Sigmoid colon (tissue), 7 donors: Measurements from ENCODE around the gene CCDC138. TPM values are rescaled to one million over a fixed set of nuclear protein-coding genes. Genes with fewer than 3 reads are reported as not detected.

Source experiments
- DNase-seq: peaks from one replicate; pipeline ENCODE4 v3.0.0-alpha.2; 2019
- H3K27ac ChIP-seq, 4 donors: fragments of 200-600 bp; sonication (generic); one replicate each; pipeline ENCODE4 v1.5.1; 2016 to 2019; ENCODE audit warnings: mild to moderate bottlenecking in 1 of 4
- H3K27me3 ChIP-seq, 3 donors: fragments of 200-600 bp; sonication (generic); one replicate each; pipeline ENCODE4 v1.5.1; 2019; ENCODE audit warnings: mild to moderate bottlenecking in 1 of 3
- H3K36me3 ChIP-seq, 4 donors: fragments of 200-600 bp; sonication (generic); one replicate each; pipeline ENCODE4 v1.5.1; 2016 to 2019
- H3K4me1 ChIP-seq, 4 donors: fragments of 200-600 bp; sonication (generic); one replicate each; pipeline ENCODE4 v1.5.1; 2017 to 2019
- H3K4me3 ChIP-seq, 4 donors: fragments of 200-600 bp; sonication (generic); one replicate each; pipeline ENCODE4 v1.5.1; 2017 to 2019; ENCODE audit warnings: mild to moderate bottlenecking in 2 of 4, moderate library complexity in 1 of 4
- H3K9me3 ChIP-seq, 4 donors: fragments of 200-600 bp in 3 of 4; sonication (generic) in 3 of 4; one replicate each; pipeline versions ENCODE4 v1.5.1 to v1.6.1; 2013 to 2019
- EP300 ChIP-seq, 4 donors: sonication (generic); formaldehyde crosslinking; IDR thresholded peaks; one replicate each; pipeline ENCODE4 v1.6.1; 2017; ENCODE audit warnings: antibody characterized with exemption in 4 of 4
- POLR2A ChIP-seq, 2 donors: fragments of 450-650 bp; IDR thresholded peaks; one replicate each; pipeline ENCODE4 v1.6.1; 2016; ENCODE audit warnings: antibody characterized with exemption in 2 of 2, mild to moderate bottlenecking in 2 of 2, moderate library complexity in 2 of 2
- POLR2AphosphoS5 ChIP-seq, 4 donors: sonication (generic); formaldehyde crosslinking; IDR thresholded peaks; one replicate each; pipeline ENCODE4 v1.6.1; 2017; ENCODE audit warnings: antibody characterized with exemption in 4 of 4
- WGBS, 2 donors: extraction: QIAGEN DNeasy Blood & Tissue Kit; methylation state at CpG; one replicate each; pipeline ENCODE4 v1.1.7; 2013; 5-methylcytosine and 5-hydroxymethylcytosine counted together
- intact Hi-C: fragments of 100-400 bp; cut with DNase I; formaldehyde crosslinking; loops from one replicate; pipeline ENCODE4 v1.15.1; 2023
- polyA plus RNA-seq, 3 donors: library from polyadenylated mRNA; stranded (reverse); fragments of 200-250 nt; gene quantifications; one replicate each; pipeline ENCODE4 v1.2.3, GENCODE V29; 2013
- small RNA-seq, 3 donors: library from RNA; depleted of rRNA; stranded (forward); fragments of <200 nt; gene quantifications; one replicate each; pipeline ENCODE3, GENCODE V24; 2016
- total RNA-seq, 4 donors: library from RNA; depleted of rRNA; stranded (reverse); fragments of >200 nt; gene quantifications; one replicate each; pipeline ENCODE4 v1.1.0, GENCODE V29; 2016
- TF ChIP-seq, protein P1 (sequence below), 4 experiments: fragments of 450-650 bp in 3 of 4; fragments of 200-600 bp in 1 of 4; IDR thresholded peaks; one replicate each; pipeline ENCODE4 v1.5.1; 2016 to 2019; ENCODE audit warnings: antibody characterized with exemption in 4 of 4, mild to moderate bottlenecking in 3 of 4, moderate library complexity in 2 of 4
- donor health status: healthy with polysubstance abuse.
- donor health status: Bipolar disorder and iron deficiency.
- donor health status: healthy.

CCDC138 gene
- total and polyA plus RNA-seq, 7 donors = 1.8 to 4.2 (median 3.1) TPM

DNA sequence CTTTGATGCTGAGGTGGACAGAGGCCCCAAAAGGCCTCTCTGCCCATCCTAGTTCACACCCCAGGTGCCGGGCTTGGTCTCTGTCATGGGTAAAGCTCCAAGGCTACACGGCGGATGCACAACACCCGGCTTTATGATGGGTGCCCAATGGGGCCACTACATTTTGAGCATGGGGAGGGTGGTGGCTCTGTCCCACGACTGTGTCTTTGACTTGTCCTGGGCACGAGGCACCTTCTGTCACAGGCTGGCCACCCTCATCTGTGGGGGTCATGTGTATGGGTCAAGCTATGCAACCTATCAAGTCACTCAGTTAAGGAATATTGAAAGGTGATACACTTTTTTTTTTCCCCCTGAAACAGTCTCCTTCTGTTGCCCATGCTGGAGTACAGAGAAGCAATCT lies 138.7 kb downstream of the CCDC138 start:
- TF ChIP-seq, protein P1, sequence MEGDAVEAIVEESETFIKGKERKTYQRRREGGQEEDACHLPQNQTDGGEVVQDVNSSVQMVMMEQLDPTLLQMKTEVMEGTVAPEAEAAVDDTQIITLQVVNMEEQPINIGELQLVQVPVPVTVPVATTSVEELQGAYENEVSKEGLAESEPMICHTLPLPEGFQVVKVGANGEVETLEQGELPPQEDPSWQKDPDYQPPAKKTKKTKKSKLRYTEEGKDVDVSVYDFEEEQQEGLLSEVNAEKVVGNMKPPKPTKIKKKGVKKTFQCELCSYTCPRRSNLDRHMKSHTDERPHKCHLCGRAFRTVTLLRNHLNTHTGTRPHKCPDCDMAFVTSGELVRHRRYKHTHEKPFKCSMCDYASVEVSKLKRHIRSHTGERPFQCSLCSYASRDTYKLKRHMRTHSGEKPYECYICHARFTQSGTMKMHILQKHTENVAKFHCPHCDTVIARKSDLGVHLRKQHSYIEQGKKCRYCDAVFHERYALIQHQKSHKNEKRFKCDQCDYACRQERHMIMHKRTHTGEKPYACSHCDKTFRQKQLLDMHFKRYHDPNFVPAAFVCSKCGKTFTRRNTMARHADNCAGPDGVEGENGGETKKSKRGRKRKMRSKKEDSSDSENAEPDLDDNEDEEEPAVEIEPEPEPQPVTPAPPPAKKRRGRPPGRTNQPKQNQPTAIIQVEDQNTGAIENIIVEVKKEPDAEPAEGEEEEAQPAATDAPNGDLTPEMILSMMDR (IDR thresholded peaks at IDR 0.05) = no peak
- TF ChIP-seq POLR2A (IDR thresholded peaks at IDR 0.05) (no peak), EP300 (IDR thresholded peaks at IDR 0.05) (no peak), POLR2AphosphoS5 (IDR thresholded peaks at IDR 0.05) (no peak)
- Histone ChIP-seq H3K4me1 (peaks cover 0 to 36% (median 31%) of the 10 kb centered on the region in 4 donors), H3K27ac (no peak overlapping the region), H3K36me3 (no peaks in the 10 kb centered on the region), H3K4me3 (no peak overlapping the region), H3K9me3 (no peaks in the 10 kb centered on the region), H3K27me3 (no peaks in the 10 kb centered on the region)
- peak; percentile 35 for DNase-seq
- WGBS, 2 donors = 95% methylated on average over 6 of the region's 6 CpGs
- intact Hi-C loops = no loop called here

DNA sequence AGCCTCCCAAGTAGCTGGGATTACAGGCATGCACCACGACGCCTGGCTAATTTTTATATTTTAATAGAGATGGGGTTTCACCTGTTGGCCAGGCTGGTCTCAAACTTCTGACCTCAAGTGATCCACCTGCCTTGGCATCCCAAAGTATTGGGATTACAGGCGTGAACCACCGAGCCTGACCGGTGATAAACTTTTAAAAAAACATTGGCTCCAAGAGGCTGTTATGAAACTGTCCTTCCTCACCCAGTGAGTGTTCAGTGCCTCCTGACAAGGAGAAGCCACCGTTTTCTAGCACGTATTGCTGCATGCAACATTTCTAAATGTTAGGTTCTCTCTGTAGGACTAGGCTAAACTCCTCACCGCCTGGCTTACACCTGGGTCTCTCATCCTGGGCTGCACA lies 139.2 kb downstream of the CCDC138 start:
- 87% methylated on average over 8 of the region's 8 CpGs for WGBS, 2 donors
- Histone ChIP-seq H3K27ac (no peak overlapping the region), H3K36me3 (no peaks in the 10 kb centered on the region), H3K4me1 (peaks cover 0 to 36% (median 31%) of the 10 kb centered on the region in 4 donors), H3K27me3 (no peaks in the 10 kb centered on the region), H3K9me3 (no peaks in the 10 kb centered on the region), H3K4me3 (no peak overlapping the region)
- TF ChIP-seq EP300 (IDR thresholded peaks at IDR 0.05) = no peak
- TF ChIP-seq, protein P1 (IDR thresholded peaks at IDR 0.05) = no peak
- no peak for TF ChIP-seq POLR2A (IDR thresholded peaks at IDR 0.05)
- TF ChIP-seq POLR2AphosphoS5 (IDR thresholded peaks at IDR 0.05) = no peak
- intact Hi-C loops = no loop called here
- DNase-seq = peak; percentile 43

Small RNA genes within 50 kb of the gene (small RNA-seq; reads per million reads assigned to genes)
- 0 reads per million in 3 donors for gene AC073415.1

Other genes starting within 250 kb of the CCDC138 start
- gene RANBP2, start 67.3 kb upstream of the CCDC138 start, total RNA-seq = 10 to 100 TPM; 52.6 to 66.5 (median 59.2) TPM
- 10 to 100 TPM in 1 of 3 donors, 1 to 10 TPM in 2; 5.3 to 15.8 (median 5.4) TPM for gene RANBP2, start 67.3 kb upstream of the CCDC138 start, polyA plus RNA-seq
- gene EDAR, start 202.4 kb downstream of the CCDC138 start, total RNA-seq = not detected
- gene EDAR, start 202.4 kb downstream of the CCDC138 start, polyA plus RNA-seq = under 1 TPM in 2 of 3 donors, not detected in 1; under 0.01 to 0.87 TPM